ENCODE data around the gene RGS5.

DNA sequence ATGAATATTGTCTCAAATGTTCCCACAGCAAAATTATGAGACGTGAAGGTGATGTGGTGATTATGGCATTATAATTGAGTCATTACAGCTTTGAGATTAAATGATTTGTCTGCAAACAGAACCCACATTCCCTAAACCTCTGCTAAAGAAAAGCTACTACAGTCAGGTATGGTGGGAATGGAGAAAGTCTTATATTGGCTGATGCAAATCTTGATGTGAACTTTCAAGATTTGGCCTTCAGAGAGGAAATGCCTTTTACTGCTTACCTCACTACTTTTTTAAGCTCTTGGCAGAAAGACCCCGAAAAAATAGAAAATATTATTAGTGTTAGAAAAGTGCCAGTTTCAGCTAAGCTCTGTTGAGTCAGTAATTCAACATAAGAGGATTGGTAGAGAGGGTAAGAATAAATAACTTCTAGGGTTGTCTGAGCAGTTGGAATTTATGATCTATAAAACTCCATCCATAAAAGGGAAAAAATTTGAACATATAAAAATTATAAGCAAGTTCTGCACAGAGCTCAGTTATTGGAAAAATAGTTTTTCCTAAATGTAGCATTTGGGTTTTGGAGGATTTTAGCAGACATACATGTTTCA, 47.8 kb upstream of the RGS5 start:
- TF ChIP-seq POLR2A (IDR thresholded peaks at IDR 0.05): no peak
- TF ChIP-seq, protein P1, sequence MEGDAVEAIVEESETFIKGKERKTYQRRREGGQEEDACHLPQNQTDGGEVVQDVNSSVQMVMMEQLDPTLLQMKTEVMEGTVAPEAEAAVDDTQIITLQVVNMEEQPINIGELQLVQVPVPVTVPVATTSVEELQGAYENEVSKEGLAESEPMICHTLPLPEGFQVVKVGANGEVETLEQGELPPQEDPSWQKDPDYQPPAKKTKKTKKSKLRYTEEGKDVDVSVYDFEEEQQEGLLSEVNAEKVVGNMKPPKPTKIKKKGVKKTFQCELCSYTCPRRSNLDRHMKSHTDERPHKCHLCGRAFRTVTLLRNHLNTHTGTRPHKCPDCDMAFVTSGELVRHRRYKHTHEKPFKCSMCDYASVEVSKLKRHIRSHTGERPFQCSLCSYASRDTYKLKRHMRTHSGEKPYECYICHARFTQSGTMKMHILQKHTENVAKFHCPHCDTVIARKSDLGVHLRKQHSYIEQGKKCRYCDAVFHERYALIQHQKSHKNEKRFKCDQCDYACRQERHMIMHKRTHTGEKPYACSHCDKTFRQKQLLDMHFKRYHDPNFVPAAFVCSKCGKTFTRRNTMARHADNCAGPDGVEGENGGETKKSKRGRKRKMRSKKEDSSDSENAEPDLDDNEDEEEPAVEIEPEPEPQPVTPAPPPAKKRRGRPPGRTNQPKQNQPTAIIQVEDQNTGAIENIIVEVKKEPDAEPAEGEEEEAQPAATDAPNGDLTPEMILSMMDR (IDR thresholded peaks at IDR 0.05): no peak

Data from right lobe of liver (tissue), 4 donors.